ENCODE data around the gene CNNM3. TPM values are rescaled to one million over a fixed set of nuclear protein-coding genes. Genes with fewer than 3 reads are reported as not detected.

Gene CNNM3
- total and polyA plus RNA-seq, 12 donors, result 6.7 to 42.4 (median 15.8) TPM

DNA sequence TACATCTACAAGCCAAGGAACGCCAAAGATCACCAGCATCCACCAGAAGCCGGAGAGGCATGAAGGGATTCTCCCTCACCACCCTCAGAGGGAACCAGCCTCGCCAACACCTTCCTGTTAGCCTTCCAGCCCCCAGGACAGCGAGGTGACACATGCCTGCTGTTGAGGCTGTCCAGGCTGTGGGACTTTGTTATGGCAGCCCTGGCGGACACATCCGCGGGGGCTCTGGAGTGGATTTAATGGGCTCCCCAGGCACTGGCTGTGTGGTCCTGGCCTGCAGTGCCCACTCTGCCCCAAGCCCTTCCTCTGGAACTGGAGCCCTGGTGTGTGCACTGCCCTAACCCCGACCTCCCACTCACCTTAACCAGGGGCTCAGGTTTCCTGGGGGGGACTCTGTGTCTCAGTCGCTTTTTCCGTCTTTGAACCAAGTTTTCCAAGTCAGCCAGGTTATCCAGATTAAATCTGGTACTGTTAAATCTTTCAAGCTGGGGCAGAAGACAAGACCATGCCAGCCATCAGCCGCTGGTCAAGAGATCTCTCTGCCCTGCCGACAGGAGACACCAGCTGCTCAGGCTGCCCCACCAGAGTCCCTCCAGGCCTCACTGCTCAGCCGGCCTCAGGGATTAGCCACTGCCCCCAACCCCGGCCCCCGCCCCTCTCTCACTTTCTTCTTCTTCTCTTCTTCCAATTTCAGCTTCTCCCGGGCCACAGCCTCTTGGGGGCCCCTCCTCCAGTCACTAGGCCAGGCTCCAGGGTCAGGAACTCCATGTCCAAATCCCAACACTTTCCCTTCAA, 25.8 kb downstream of the CNNM3 start:
- H3K9me3 ChIP-seq (replicated peaks in 1 of 3), result no peaks in the 10 kb centered on the region
- no peaks in the 10 kb centered on the region for H3K27me3 ChIP-seq
- H3K4me1 ChIP-seq (replicated peaks in 1 of 2), result no peaks in the 10 kb centered on the region
- peaks cover 0 to 9% of the 10 kb centered on the region in 2 donors for H3K36me3 ChIP-seq (replicated peaks in 1 of 2)
- no peak overlapping the region for H3K4me3 ChIP-seq
- no peak for DNase-seq
- no peak for TF ChIP-seq POLR2A (IDR thresholded peaks at IDR 0.05)
- TF ChIP-seq, protein P1, sequence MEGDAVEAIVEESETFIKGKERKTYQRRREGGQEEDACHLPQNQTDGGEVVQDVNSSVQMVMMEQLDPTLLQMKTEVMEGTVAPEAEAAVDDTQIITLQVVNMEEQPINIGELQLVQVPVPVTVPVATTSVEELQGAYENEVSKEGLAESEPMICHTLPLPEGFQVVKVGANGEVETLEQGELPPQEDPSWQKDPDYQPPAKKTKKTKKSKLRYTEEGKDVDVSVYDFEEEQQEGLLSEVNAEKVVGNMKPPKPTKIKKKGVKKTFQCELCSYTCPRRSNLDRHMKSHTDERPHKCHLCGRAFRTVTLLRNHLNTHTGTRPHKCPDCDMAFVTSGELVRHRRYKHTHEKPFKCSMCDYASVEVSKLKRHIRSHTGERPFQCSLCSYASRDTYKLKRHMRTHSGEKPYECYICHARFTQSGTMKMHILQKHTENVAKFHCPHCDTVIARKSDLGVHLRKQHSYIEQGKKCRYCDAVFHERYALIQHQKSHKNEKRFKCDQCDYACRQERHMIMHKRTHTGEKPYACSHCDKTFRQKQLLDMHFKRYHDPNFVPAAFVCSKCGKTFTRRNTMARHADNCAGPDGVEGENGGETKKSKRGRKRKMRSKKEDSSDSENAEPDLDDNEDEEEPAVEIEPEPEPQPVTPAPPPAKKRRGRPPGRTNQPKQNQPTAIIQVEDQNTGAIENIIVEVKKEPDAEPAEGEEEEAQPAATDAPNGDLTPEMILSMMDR (IDR thresholded peaks at IDR 0.05), result no peak
- intact Hi-C loops (cut with DNase I), result no loop called here
- no peak overlapping the region for H3K27ac ChIP-seq
- WGBS, 4 donors, result 86 to 91% (median 90%) methylated on average over 12 to 16 of the region's 16 CpGs

DNA sequence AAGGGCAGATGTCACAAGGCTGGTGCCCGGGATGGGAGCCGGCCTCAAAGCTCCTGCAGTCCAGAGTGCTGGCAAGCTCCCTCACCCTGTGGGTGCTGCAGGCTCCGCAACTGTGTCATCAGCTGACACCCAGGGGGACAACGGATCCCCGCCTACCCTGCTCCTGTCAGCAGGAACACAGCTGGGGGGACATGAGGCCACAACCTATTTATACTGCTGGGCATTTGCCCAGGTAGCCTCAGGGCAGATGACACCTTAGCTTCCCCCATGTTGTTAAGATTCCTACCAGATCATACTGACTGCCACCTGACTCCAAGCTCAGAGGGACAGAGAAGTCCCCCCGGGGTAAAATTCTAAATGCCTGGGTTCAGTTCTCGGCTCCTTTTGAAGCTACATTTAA, 26.5 kb downstream of the CNNM3 start:
- no peak overlapping the region for H3K27ac ChIP-seq
- no peaks in the 10 kb centered on the region for H3K27me3 ChIP-seq
- TF ChIP-seq POLR2A (IDR thresholded peaks at IDR 0.05), result no peak
- TF ChIP-seq, protein P1 (IDR thresholded peaks at IDR 0.05), result no peak
- no peaks in the 10 kb centered on the region for H3K4me1 ChIP-seq (replicated peaks in 1 of 2)
- H3K36me3 ChIP-seq (replicated peaks in 1 of 2), result peaks cover 0 to 12% of the 10 kb centered on the region in 2 donors
- DNase-seq, result peak in 1 of 7 donors; percentile 72
- H3K9me3 ChIP-seq (replicated peaks in 1 of 3), result no peaks in the 10 kb centered on the region
- WGBS, 4 donors, result 86 to 96% (median 90%) methylated on average over 2 to 7 of the region's 7 CpGs
- no peak overlapping the region for H3K4me3 ChIP-seq
- intact Hi-C loops (cut with DNase I), result no loop called here

DNA sequence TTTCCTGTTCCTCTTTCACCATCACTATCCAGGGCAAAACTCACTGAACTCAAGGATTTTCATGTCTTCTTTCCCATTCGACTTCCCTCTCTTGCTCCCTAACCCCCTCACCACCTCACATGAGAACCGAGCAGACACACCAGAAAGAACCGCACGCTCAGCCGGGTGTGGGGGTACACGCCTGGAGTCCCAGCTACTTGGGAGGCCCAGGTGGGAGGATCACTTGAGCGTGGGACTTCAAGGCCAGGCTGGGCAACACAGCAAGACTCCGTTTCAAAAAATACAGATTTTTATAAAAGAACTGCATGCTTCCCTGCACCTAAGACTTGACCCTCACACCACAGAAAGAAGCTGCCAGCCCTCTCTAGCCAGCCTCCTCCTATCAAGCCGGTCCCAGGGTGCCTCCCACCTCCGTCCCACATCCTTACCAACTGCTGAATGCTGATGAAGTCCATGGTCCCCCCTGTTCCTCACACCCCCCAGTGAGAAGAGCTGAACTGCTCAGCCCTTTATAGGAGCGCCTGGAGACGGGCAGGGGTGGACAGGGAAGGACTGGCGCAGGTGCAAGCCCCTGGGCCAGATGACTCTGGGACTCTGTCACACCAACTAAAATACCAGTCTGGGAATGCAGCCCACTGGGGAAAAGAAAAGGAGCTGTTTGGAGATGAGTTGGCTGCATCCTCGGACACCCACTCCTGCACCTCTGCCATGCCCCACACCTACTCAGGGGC, 27.6 kb downstream of the CNNM3 start, which contains the start of gene ANKRD23:
ANKRD23 (minus strand) TSS at position 484 of the 731 bp plus-strand sequence; CDS start at position 455, 29 bp downstream.
- Histone ChIP-seq H3K4me3 (no peak within 1 kb of the TSS), H3K9me3 (replicated peaks in 1 of 3) (no peaks in the 10 kb centered on the region), H3K27me3 (no peaks in the 10 kb centered on the region), H3K4me1 (replicated peaks in 1 of 2) (peaks cover 5 to 8% of the 10 kb centered on the region in 2 donors), H3K27ac (no peak within 1 kb of the TSS), H3K36me3 (replicated peaks in 1 of 2) (peaks cover 0 to 23% of the 10 kb centered on the region in 2 donors)
- 88 to 95% (median 92%) methylated on average over 13 to 14 of the region's 14 CpGs for WGBS, 4 donors
- intact Hi-C loops (cut with DNase I), result no loop called here
- TF ChIP-seq, protein P1 (IDR thresholded peaks at IDR 0.05), result no peak
- no peak for TF ChIP-seq POLR2A (IDR thresholded peaks at IDR 0.05)
- no peak for DNase-seq

DNA sequence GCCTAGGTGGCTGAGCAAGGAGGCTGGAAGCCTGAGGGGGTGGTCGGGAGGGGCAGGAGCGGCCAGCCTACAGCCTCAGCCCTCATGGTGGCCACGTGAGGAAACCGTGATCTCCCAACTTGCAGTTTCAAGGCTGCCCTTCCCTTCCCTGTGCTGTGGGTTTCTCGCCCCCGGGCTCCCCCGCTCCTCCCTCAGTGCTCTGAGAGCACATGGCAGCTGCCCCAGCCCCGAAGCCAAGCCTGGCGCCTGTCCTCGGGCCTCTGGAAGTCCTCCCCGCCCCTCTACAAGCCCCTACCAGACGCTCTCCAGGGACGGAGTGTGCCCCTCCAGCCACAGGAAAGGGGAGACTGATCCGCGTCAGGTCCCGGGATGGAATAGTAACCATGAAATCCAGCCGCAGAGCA, 28.3 kb downstream of the CNNM3 start:
- H3K27me3 ChIP-seq, result no peaks in the 10 kb centered on the region
- H3K36me3 ChIP-seq (replicated peaks in 1 of 2), result peaks cover 0 to 26% of the 10 kb centered on the region in 2 donors
- no peak for DNase-seq
- no peaks in the 10 kb centered on the region for H3K9me3 ChIP-seq (replicated peaks in 1 of 3)
- no peak overlapping the region for H3K27ac ChIP-seq
- peaks cover 5 to 10% of the 10 kb centered on the region in 2 donors for H3K4me1 ChIP-seq (replicated peaks in 1 of 2)
- intact Hi-C loops (cut with DNase I), result no loop called here
- WGBS, 4 donors, result 85 to 93% (median 89%) methylated on average over 7 to 17 of the region's 17 CpGs
- no peak overlapping the region for H3K4me3 ChIP-seq
- TF ChIP-seq, protein P1 (IDR thresholded peaks at IDR 0.05), result no peak
- TF ChIP-seq POLR2A (IDR thresholded peaks at IDR 0.05), result no peak

All from adrenal gland (tissue), 12 donors.